GM21526 (cell line): ENCODE data around the gene TP53BP2.
"Not testable (repeated sequence)": the region's sequence is repeated elsewhere in the genome, so short reads cannot be mapped to it uniquely, and the experiment has no call there.

Experiments
- ATAC-seq: cut with Tn5 transposase; IDR thresholded peaks from one replicate; pipeline ENCODE4 v1.9.1; 2021; ENCODE audit warnings: moderate library complexity; ENCODE audit not compliant: unreplicated experiment, low FRiP score

TP53BP2 gene

DNA sequence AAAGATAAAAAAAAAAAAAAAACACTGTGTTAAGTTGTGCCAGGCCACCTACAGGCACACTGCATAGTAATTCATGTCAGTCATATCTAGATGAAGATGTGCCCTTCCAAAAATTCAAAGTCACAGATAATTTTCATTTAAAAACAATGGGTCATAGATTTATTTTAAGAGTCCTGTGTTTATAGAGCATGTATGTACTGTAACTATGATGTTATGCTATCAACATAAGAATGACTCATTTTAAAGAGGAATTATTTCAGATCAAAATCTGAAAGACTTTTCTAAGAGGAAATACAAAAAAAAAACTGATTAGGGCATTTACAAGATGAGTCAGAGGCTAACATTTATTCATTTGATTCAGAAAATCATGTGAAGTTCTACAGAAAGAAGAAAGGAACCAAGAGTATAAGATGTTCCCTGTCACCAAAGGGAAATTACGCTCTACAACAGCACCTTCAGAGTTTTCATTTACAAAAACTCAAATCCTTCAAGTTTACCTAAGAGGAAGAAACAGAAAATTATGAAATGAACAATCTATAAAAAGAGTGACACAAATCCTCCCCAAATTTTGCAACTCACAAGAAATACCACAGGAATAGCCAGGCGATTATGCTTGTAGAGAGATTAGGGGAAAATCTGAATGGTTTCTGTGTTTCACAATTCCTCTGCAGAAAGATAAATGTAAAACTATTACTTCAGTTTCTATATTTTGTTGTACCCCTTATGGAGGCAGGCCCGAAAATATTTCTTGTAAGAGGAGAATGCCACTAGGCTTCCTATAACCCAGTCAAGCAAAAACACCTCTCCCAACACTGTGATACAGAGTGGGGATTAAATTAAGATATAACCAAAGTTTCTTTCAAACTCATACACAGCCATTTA is 13.8 kb downstream of the TP53BP2 start:
- no peak for ATAC-seq

DNA sequence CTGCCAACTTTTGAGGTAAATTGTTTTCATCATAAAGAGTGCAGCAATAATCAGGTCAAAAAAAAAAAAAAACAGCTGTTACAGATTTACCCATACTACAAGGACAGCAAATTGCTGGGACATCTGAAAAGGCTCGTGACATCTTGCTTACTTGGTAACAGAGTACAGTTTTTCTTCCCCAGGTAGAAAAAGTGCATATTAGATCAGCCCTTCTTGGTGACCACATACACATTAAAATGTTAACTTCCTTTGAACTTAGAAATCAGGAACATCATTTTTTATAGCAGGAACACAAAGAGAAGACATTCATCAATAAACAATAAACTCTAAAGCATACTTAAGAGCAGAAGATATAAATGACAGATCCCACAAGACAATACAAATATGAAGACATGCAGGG is 16.1 kb downstream of the TP53BP2 start:
- ATAC-seq = no peak

DNA sequence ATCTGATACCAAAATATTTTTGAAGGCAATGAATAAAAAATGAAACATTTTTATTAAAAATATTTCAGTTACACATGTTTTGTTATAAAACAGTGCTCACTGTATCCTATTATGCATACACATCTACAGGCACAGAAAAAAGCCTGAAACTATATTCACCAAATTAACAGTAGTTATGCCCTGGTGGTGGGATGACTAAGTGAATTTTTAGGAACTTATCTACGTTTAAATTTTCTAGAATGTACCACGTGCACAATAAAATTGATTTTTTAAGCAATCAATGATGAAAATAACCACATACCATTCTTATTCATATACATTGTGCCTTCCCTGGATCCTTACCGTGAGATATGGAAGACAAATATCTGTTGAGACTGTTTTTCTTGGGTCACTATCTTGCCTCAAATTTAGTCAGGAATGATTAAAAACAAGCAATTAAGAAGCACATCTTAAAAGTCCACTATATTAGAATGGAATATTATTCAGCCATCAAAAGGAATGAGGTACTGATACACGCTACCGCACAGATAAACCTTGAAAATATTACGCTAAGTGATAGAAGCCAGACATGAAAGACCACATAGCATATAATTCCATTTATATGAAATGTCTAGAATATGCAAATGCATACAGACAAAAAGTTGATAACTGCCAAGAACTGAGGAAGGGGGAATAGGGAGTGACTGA is 17.4 kb downstream of the TP53BP2 start:
- no peak for ATAC-seq

DNA sequence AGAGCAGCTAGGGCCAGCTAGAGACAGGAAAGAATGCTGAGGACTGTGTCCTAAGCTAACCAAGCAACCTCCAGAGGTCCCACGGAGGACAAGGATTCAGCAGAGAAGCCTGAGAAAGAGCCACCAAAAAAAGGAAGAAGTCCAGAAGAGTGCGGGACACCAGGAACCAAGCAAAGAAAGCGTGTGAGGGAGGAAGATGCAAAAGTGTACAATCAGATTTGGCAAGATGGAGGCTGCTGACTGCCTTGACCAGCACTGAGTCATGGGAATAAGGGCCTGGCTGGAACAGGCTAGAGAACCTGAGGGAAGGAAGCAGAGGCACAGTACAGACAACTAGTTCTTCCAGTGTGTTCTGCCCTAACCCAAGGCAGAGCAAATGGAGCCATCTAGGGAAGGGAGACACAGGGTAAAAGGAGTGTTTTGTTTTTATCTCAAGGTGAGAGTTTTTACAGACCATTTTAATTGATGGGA is 18.5 kb downstream of the TP53BP2 start:
- ATAC-seq = no peak

DNA sequence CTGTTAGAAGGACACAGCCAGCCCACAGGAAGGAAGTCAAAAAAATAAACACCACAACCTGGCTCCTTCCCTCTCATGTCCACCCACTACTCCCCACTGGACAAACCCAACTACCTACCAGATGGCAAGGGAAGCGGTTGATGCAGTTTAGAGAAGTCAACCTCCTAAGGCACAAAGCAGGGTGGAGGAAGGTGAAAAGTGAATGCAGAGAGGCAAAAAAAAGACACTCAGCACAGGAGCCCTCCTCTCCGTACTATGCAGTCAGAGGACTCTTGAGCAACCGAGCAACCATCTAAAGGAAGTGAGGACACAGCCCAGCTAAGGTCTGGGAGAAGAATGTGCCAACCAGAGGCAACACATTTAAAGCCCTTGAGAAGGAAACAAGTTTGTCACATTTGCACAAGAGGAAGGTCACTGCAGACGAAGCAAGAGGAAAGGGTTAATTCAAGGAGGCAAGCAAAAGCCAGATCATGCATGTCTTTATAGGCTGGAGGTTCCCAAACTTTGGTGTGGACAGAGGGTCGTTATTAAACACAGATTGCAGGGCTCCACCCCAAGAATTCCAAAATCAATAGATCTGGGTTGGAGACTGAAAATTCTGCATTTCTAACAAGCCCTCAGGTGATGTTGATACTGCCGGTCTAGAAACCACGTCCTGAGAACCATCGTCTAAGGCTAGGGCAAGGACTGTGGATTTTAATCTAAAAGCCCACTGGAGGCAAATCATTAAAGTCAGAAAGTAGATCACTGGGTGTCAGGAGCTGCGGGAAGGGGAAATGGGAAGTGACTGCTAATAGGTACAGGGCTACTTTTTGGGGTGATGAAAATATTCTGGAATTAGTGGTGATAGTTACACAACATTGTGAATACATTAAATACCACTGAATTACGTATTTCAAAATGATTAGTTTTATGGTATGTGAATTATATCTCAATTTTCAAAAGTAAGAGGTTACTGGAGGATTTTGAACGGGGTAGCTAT is 19.7 kb downstream of the TP53BP2 start:
- no peak for ATAC-seq

DNA sequence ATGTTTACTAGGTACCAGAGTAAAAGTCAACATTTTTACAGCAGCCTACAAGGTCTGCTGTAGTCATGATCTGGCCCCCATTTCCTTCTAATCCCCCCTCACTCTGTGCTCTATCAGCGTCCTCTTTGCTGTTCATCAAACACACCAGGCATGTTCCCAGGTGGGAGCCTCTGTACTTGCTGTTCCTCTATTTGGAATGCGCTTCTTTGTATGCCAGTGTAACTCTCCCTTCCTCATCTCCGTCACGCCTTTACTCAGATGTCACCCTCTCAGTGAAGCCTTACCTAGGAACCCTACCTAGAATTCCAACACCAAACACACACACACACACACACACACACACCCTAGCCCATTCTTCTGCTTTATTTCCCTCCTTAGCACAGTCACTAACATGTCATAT is 21.0 kb downstream of the TP53BP2 start:
- ATAC-seq = no peak

DNA sequence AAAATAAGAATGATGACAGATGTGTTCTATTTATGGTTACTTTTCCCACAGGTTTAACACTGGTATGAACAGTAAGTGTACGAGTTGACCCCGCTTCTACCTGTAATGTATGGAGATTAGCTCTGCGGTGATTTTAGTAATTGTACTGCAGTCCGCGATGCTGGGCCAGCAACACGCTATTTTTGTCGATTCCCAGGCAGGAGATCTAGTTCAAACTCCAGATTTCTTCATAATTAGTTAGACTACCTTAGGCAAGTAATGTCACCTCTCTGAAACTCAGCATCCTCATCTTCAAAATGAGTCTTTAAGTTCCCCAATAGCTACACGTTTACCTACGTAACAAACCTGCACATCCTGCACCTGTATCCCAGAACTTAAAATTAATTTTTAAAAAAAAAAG is 21.5 kb downstream of the TP53BP2 start:
- ATAC-seq = no peak

DNA sequence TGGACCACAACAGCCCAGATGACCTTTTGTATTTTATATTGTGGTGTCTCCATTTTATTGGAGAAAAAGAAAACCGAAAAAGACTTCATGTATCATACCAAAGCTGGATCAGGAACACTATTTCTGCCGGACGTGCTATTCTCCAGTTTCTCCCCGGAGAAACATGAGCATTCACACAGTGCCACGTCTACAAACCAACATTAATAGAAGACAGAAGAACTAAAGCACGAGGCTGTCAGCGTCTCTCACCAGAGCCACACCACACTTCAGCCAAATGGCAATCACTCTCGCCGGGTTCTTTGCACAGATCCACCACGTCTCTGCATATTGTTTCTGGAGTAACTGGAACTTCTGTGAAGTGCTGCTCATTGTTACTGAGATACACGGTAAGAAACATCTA is 24.8 kb downstream of the TP53BP2 start:
- no peak for ATAC-seq

DNA sequence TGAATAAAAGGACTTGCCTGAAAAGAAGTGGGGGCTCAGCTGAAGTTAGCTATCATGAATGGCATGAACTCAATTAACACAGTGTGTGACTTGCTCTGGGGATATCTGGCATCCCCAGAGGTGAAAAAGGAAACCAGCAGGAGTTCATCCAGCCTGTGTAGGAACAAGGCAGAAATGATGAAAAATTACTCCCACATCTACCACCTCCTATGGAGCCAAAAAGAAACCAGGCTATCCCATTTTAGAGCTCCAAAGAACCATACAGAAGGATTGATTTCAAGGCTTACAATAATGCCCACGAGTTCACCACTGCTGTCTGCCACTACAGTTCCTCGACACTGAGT is 25.3 kb downstream of the TP53BP2 start:
- no peak for ATAC-seq

DNA sequence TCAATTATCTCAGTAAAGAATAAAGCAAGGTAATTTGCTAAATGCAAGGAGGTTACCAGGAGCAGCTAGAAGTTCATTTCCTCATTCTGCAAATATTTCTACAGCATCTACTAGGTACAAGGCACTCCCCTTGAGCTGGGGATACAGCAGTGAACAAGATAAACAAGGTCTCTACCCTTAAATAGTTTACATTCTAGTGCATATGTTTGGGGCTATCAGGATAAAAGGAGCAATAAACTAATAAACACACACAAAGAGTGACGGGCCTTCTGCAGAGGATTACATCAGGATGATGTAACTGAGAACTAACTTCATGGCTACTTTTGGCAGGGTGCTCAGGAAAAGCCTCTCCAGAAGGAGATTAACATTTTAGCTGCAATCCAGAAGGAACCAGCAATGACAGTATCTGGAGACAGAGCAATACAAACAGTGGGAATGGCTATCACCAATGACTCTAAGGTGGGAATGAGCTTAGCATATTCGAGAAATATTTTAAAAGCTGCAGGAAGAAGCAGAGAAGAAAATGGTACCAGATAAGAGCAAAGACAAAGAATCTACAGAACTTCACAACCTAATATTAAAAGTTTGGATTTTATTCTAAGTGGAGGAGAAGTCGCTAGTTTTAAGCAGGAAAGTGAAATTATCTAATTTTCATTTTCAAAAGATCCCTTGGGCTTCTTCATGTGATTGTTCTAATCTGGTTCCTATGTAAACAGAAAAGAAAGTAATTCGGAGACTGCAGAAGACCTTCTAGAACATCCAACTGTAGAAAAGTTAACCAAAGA is 25.8 kb downstream of the TP53BP2 start:
- no peak for ATAC-seq

DNA sequence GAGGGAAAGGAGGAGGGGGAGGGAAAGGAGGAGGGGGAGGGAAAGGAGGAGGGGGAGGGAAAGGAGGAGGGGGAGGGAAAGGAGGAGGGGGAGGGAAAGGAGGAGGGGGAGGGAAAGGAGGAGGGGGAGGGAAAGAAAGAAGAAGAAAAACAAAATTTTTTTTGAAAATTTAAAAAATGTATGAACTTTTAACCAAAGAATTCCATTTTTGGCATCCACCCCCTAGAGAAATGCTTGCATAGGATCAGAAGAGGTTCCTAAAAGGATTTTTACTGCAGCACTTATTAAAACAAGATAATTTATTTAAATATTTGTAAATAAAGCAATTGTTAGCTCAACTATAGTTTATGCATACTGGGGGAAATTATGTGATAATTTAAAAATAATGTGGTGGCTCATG is 28.5 kb downstream of the TP53BP2 start:
- ATAC-seq = not testable (repeated sequence)

DNA sequence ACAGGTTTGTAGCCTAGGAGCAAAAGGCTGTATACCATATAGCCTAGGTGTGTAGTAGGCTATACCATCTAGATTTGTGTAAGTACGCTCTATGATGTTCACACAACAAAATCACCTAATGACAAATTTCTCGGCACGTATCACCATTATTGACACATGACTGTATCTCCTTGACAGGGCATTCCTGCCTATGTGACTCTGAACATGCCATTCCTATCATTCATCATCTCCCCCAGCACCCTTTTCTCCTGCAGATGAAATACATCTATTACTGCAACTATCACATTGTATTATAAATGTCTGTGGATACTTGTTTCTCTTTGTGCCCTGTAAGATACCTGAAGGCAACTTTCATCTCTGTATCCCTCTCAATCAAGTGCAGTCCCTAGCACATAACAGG is 29.9 kb downstream of the TP53BP2 start:
- no peak for ATAC-seq

DNA sequence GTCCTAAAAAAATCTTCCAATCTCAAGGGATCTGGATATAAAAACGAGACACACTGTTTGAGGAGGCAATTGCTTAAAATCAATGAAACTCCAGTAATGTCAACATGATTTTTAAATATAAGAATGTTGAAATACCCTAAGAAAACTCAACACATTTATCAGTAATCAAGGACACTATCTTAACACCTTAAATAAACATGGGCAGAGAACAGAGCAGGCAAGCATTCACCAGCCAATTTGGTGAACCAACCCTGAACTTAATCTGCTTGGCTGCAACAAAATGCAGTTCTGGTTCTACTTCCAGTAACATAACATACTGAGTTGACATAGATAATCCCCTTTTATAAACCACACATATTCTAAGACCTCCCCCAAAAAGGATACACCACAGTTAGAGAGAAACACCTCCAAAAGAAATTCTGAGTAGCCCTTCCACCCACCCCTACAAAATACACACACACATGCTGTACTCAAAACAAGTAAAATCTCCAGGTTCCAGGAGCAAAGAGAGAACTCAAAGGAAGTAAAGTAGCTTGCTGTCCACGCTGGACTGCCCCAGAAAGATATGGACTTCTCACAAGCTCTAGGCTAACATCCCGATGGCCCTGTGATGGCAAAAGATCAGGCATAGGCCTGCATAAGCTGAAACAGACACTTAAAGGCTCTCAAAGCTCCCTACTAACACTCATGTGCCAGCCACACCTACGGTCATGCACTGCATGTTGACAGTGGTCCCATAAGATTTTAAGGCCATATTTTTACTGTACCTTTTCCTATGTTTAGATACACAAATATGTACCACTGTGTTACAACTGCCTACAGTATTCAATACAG is 30.5 kb downstream of the TP53BP2 start:
- ATAC-seq = no peak

DNA sequence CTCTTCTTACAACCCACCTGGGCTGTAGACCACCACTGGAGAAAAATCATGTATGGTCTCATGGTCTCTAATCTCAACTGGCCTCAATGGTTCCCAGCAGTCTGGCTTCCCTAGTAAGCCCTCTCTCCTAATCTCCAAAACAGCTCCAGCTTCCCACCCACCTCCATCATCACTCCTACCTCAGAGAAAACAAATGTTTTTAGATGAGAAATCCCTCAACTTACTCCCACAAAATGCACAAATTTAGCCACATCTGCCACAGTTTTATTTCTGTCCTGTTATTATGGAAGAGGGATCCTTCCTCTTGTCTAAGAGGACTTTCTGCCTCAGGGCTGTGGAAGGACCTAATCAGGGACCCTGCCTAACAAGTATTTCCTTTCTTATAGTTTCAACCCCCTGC is 32.1 kb downstream of the TP53BP2 start:
- ATAC-seq = no peak

DNA sequence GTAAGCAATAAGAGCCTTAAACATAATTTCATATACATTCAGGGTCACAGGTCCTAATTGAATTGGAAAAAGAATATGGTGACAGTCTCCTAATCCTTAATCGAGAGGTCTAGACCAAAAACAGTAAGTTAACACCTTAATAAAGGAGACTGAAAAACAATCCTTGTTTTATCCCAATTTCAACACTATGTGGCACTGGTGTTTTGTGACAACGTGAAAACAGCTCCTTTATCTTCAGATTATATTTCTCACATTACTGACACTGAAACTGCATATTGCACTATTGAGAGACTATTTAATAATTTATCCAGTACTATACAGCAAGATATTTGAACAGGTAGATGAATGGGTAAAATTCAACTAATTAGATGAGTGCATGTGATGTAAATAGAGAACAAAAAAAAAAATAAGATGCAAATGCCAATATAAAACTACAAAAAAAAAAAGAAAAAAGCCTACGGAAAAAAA is 34.1 kb downstream of the TP53BP2 start:
- ATAC-seq = no peak

DNA sequence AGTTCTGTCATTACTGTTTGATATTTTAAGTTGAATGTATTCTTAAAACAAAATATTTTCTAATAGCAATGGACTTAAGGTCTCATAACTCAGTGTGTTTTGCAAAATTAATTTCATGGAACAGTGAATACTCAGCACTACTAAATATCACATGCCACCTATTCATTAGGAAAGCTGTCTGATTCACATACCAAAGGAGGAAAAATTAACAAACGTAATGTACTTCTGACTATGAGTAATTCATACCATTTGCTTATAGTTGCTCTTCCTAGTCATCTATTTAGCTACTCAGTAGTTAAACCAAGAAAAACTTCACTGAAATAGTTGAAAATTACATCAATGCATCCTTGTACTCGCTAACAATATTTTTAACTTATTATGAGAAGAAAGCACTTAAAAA is 35.2 kb downstream of the TP53BP2 start:
- no peak for ATAC-seq

DNA sequence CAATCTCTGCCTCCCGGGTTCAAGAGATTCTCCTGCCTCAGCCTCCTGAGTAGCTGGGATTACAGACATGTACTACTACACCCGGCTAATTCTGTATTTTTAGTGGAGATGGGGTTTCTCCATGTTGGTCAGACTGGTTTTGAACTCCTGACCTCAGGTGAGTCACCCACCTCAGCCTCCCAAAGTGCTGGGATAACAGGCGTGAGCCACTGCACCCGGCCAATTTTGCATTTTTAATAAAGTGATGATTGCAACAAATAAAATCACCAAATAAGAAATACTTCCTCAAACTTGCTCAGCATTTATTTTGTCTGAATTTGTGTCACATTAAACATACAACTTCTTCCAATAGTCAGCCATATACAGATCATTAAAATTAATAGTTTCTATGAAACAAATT is 35.8 kb downstream of the TP53BP2 start:
- not testable (repeated sequence) for ATAC-seq

DNA sequence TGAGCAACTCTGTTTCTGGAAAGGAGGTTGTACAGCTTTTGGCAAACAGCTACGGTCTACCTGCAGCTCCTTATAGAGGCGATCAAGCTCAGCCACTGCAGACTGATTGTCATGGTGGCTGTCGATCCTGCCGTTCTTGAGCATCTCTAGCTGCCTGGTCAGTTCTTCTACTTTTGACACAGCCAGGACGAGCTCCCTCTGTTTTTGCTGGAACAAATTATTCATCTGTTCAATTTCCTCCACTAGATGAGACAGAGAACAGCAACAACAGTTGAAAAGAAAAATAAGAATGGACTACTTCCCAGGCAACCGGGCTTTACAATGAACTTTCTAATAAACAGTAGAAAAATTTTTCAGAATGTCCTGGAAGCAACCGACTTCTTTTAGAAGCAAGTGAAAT is 42.5 kb downstream of the TP53BP2 start:
- ATAC-seq = no peak

DNA sequence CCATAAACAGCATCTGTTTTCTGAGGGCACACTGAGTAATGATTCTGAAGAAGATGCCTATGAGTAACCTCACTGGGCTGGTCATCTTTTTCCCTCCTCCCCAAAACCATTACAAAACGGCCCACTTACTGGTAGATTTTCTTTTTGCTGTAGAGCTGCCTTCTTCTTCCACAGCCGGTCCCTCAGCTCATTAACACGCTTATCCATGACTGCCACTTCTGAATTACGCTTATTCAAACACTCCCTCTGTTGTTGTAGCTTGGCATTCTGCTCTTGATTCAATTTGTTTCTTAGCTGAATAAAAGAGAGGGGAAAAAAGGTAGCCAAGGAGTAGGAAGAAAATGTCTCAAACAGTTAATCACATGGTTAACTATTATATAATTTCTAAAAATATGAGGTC is 43.1 kb downstream of the TP53BP2 start:
- ATAC-seq = no peak
